MCF 10A (cell line): Measurements from ENCODE around the gene SIRT3. TPM values are rescaled to one million over a fixed set of nuclear protein-coding genes. Genes with fewer than 3 reads are reported as not detected.

ENCODE experiments used
- BruUV-seq: library from RNA; stranded (reverse); fragments of 400-500 nt; replicated peaks from 2 replicates; lab custom pipeline; 2021; lab: Mats Ljungman, UMichigan
- CTCF ChIA-PET: fragments of 300-600 bp; sonication (Branson Sonifier 250); formaldehyde crosslinking; extraction: SDS; loops from one replicate; lab custom pipeline; 2021; ENCODE audit warnings: antibody characterized with exemption, inconsistent platforms; lab: Yijun Ruan, JAX
- POLR2A ChIA-PET: fragments of 300-600, 350-650 bp; sonication (Branson Sonifier 250); formaldehyde crosslinking; extraction: SDS; loops from one replicate; lab custom pipeline; 2020; ENCODE audit warnings: antibody characterized with exemption, inconsistent platforms; lab: Yijun Ruan, JAX
- DNase-seq: peaks from one replicate; pipeline ENCODE4 v3.0.0-alpha.2; 2018; ENCODE audit not compliant: unreplicated experiment
- H3K27ac Mint-ChIP-seq: one replicate; pipeline ENCODE4 v1.8.0; 2022; ENCODE audit warnings: mild to moderate bottlenecking, low read depth, mixed read lengths; ENCODE audit not compliant: unreplicated experiment
- H3K27me3 Mint-ChIP-seq: one replicate; pipeline ENCODE4 v1.8.0; 2022; ENCODE audit warnings: mixed read lengths; ENCODE audit not compliant: insufficient read depth, unreplicated experiment
- H3K36me3 Mint-ChIP-seq: one replicate; pipeline ENCODE4 v1.8.0; 2022; ENCODE audit warnings: mild to moderate bottlenecking, moderate library complexity, mixed read lengths; ENCODE audit not compliant: insufficient read depth, unreplicated experiment
- H3K4me1 Mint-ChIP-seq: one replicate; pipeline ENCODE4 v1.8.0; 2022; ENCODE audit warnings: mixed read lengths; ENCODE audit not compliant: insufficient read depth, unreplicated experiment
- H3K4me3 Mint-ChIP-seq: one replicate; pipeline ENCODE4 v1.8.0; 2022; ENCODE audit warnings: mild to moderate bottlenecking, moderate library complexity, mixed read lengths; ENCODE audit not compliant: unreplicated experiment
- H3K9me3 Mint-ChIP-seq: one replicate; pipeline ENCODE4 v1.8.0; 2022; ENCODE audit warnings: mixed read lengths; ENCODE audit not compliant: unreplicated experiment
- intact Hi-C: fragments of 100-400 bp; cut with micrococcal nuclease; formaldehyde crosslinking; loops from 2 replicates; pipeline ENCODE4 v1.14.1; 2022
- total RNA-seq: library from RNA; stranded (reverse); gene quantifications from 2 replicates; pipeline ENCODE4 v1.2.3, GENCODE V29; 2022
- TF ChIP-seq, protein P1 (sequence below): fragments of 200-600 bp; IDR thresholded peaks from one replicate; pipeline ENCODE4 v1.8.0; 2022; ENCODE audit warnings: antibody characterized with exemption, mild to moderate bottlenecking; ENCODE audit not compliant: unreplicated experiment

Gene SIRT3
- total RNA-seq, 1 experiment from 2014 or later: 19.8 TPM

DNA sequence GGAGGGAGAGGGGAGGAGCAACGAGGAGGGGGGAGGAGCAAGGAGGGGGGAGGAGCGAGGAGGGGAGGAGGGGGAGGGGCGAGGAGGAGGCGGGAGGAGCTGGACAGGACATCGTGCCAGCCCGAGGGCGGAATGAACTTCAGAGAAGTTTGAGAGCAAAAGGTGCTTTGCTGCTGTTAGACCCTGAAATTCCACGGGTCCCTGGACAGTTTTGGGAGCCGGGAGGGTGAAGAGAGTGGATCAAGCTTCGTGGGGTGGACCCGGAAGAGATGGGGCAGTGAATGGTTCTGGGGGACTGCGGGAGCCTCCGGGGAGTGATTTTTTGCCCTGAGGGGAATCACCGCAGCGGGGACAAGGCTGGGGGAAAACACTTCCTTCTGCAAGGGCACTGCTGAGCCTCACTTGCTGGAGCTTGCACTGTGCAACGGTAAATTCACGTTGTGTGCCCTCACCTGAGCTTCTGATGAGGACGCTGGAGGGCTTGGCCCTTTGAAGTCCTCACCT is 31.4 kb upstream of the SIRT3 start:
- ChIA-PET CTCF (interaction anchor here (0.7 kb wide), 1 partner anchor 17 kb away, joined by 3 read pairs; no protein-coding TSS in a partner anchor), POLR2A (interaction anchor here (0.9 to 1.0 kb wide), 2 partner anchors 59 to 61 kb away, joined by 3 to 4 read pairs; partner anchors contain the start of gene BET1L)
- peak; percentile 60 for DNase-seq
- TF ChIP-seq, protein P1, sequence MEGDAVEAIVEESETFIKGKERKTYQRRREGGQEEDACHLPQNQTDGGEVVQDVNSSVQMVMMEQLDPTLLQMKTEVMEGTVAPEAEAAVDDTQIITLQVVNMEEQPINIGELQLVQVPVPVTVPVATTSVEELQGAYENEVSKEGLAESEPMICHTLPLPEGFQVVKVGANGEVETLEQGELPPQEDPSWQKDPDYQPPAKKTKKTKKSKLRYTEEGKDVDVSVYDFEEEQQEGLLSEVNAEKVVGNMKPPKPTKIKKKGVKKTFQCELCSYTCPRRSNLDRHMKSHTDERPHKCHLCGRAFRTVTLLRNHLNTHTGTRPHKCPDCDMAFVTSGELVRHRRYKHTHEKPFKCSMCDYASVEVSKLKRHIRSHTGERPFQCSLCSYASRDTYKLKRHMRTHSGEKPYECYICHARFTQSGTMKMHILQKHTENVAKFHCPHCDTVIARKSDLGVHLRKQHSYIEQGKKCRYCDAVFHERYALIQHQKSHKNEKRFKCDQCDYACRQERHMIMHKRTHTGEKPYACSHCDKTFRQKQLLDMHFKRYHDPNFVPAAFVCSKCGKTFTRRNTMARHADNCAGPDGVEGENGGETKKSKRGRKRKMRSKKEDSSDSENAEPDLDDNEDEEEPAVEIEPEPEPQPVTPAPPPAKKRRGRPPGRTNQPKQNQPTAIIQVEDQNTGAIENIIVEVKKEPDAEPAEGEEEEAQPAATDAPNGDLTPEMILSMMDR: no peak
- peak overlapping the region; percentile 71 for H3K27ac Mint-ChIP-seq
- no peaks in the 10 kb centered on the region for H3K9me3 Mint-ChIP-seq
- intact Hi-C loops: no loop called here
- H3K36me3 Mint-ChIP-seq: no peaks in the 10 kb centered on the region
- peaks cover 14% of the 10 kb centered on the region for H3K27me3 Mint-ChIP-seq
- H3K4me1 Mint-ChIP-seq: peaks cover 16% of the 10 kb centered on the region
- H3K4me3 Mint-ChIP-seq: peak overlapping the region; percentile 70
- no TSS peak for BruUV-seq

DNA sequence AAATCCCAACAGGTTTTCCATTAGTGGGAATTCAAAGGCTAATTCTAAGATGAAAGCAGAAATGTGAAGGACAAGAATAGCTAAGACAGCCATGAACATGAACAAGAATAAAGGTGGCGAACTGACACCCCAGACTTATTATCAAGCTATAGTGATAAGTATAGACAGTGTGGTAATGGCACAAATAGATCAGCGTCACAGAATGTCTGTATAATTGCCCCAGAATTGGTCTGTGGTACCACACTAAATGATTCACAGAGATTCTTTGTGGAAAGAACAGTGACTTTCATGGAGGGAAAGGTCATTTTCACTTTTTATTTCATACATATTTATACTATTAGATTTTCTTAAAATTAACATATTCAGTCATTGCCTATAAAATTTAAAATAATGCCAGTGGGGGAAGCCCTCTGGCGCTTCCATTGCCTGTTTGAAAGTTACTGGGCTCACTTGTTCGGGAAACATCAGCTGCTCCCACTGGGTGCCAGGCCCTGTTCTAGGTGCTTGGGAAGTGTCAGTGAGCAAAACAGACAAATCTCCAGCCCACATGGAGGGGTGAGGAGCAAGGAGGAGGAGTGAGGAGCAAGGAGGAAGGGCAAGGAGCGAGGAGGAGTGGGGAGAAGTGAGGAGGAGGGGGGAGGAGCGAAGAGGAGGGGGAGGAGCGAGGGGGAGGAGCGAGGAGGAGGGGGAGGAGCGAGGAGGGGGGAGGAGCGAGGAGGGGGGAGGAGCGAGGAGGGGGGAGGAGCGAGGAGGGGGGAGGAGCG is 30.7 kb upstream of the SIRT3 start:
- DNase-seq: peak; percentile 43
- ChIA-PET POLR2A (interaction anchor here (0.9 to 1.0 kb wide), 2 partner anchors 58 to 60 kb away, joined by 3 to 4 read pairs; partner anchors contain the start of gene BET1L), CTCF (interaction anchor here (0.5 kb wide), 1 partner anchor 12 kb away, joined by 3 read pairs; no protein-coding TSS in a partner anchor)
- Mint-ChIP-seq H3K4me1 (peaks cover 16% of the 10 kb centered on the region), H3K27ac (peak overlapping the region; percentile 71), H3K9me3 (no peaks in the 10 kb centered on the region), H3K36me3 (no peaks in the 10 kb centered on the region), H3K4me3 (no peak overlapping the region), H3K27me3 (peaks cover 9% of the 10 kb centered on the region)
- intact Hi-C loops: no loop called here
- no TSS peak for BruUV-seq
- TF ChIP-seq, protein P1: no peak

DNA sequence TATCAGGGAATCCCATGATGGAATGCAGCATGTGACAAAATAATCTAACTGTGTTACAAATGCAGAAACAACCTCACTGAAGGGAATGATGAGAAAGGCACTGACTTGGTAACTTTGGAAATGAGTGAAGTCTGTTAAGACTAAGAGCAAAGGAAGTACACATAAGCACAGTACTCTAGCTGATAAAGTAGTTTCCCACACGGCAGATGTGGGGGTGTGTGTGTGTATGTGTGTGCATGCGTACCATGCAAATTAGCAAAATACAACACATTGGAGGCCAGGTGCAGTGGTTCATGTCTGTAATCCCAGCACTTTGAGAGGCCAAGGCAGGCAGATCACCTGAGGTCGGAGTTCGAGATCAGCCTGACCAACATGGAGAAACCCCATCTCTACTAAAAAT is 25.5 kb upstream of the SIRT3 start:
- TF ChIP-seq, protein P1: no peak
- no peak for DNase-seq
- Mint-ChIP-seq H3K27me3 (no peaks in the 10 kb centered on the region), H3K4me3 (no peak overlapping the region), H3K36me3 (no peaks in the 10 kb centered on the region), H3K27ac (no peak overlapping the region), H3K9me3 (peaks cover 8% of the 10 kb centered on the region), H3K4me1 (no peaks in the 10 kb centered on the region)
- intact Hi-C loops: no loop called here
- ChIA-PET CTCF (interaction anchor here (0.8 to 4.0 kb wide), 3 partner anchors 11 to 102 kb away, joined by 3 to 24 read pairs (median 3); no protein-coding TSS in a partner anchor), POLR2A (interaction anchor here (0.7 to 1.0 kb wide), 2 partner anchors 22 to 52 kb away, joined by 3 read pairs; no protein-coding TSS in a partner anchor)
- no TSS peak for BruUV-seq

DNA sequence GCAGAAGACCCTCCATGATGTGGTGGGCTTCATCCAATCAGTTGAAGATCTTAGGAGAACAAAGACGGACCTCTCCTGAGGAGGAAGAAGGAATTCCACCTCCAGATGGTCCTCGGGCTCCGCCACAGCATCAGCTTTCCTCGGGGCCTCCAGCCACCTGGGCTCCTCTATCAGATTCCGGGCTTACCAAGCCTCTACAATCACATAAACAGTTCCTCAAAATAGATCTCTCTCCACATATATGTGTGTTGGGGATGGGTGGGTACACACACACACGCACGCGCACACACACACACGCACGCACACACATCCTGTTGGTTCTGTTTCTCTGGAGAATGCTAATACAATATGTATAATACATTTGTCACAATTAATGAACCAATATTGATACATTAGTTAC is 23.3 kb upstream of the SIRT3 start:
- no TSS peak for BruUV-seq
- Mint-ChIP-seq H3K4me1 (no peaks in the 10 kb centered on the region), H3K27me3 (peaks cover 11% of the 10 kb centered on the region), H3K9me3 (peaks cover 8% of the 10 kb centered on the region), H3K4me3 (no peak overlapping the region), H3K27ac (no peak overlapping the region), H3K36me3 (no peaks in the 10 kb centered on the region)
- POLR2A ChIA-PET: interaction anchor here (0.6 to 0.9 kb wide), 2 partner anchors 8 to 25 kb away, joined by 3 read pairs; no protein-coding TSS in a partner anchor
- no peak for DNase-seq
- intact Hi-C loops: no loop called here
- TF ChIP-seq, protein P1: no peak
- CTCF ChIA-PET: interaction anchor here (4.0 kb wide), 1 partner anchor 9 kb away, joined by 24 read pairs; no protein-coding TSS in a partner anchor
